Measurements from ENCODE around the gene PPHLN1. TPM values are rescaled to one million over a fixed set of nuclear protein-coding genes. Genes with fewer than 3 reads are reported as not detected.
A peak's percentile ranks its signal among the peaks of the same experiment; 100 is the strongest.

The PPHLN1 gene
- total RNA-seq, 2 experiments from 2014 or later: 73.2 to 76.1 TPM

DNA sequence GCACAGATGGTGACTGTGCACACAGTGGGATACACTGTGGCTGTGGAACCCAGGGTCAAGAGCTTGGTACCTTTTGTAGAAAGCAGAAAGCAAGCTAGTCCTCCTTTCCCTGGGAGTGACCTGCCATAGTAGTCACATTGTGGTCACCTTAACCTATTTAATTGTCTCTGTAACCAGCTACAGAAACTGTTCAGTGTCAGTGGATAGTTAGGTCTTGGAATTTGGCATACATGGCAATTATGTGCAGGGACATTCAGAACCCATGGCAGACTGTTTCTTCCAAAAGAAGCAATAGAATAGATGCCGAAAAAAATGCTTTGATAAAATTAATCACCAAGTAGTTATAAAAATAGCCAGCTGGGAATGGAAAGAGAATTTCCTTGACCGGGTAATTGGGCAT lies 30.4 kb downstream of the PPHLN1 start:
- TF ChIP-seq, protein P1, sequence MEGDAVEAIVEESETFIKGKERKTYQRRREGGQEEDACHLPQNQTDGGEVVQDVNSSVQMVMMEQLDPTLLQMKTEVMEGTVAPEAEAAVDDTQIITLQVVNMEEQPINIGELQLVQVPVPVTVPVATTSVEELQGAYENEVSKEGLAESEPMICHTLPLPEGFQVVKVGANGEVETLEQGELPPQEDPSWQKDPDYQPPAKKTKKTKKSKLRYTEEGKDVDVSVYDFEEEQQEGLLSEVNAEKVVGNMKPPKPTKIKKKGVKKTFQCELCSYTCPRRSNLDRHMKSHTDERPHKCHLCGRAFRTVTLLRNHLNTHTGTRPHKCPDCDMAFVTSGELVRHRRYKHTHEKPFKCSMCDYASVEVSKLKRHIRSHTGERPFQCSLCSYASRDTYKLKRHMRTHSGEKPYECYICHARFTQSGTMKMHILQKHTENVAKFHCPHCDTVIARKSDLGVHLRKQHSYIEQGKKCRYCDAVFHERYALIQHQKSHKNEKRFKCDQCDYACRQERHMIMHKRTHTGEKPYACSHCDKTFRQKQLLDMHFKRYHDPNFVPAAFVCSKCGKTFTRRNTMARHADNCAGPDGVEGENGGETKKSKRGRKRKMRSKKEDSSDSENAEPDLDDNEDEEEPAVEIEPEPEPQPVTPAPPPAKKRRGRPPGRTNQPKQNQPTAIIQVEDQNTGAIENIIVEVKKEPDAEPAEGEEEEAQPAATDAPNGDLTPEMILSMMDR (IDR thresholded peaks at IDR 0.05): no peak
- POLR2A ChIA-PET: no interaction called here
- H3K4me3 Mint-ChIP-seq: no peak overlapping the region
- peaks cover 31% of the 10 kb centered on the region for H3K36me3 Mint-ChIP-seq (ENCODE audit: low read depth)
- CTCF ChIA-PET: no interaction called here
- peaks cover 23% of the 10 kb centered on the region for H3K4me1 Mint-ChIP-seq (ENCODE audit: low read depth)
- H3K27me3 Mint-ChIP-seq: no peaks in the 10 kb centered on the region
- no peak overlapping the region for H3K27ac Mint-ChIP-seq
- H3K9me3 Mint-ChIP-seq: peaks cover 1% of the 10 kb centered on the region
- DNase-seq (no peak), ATAC-seq (no peak)
- intact Hi-C loops (cut with micrococcal nuclease): no loop called here

DNA sequence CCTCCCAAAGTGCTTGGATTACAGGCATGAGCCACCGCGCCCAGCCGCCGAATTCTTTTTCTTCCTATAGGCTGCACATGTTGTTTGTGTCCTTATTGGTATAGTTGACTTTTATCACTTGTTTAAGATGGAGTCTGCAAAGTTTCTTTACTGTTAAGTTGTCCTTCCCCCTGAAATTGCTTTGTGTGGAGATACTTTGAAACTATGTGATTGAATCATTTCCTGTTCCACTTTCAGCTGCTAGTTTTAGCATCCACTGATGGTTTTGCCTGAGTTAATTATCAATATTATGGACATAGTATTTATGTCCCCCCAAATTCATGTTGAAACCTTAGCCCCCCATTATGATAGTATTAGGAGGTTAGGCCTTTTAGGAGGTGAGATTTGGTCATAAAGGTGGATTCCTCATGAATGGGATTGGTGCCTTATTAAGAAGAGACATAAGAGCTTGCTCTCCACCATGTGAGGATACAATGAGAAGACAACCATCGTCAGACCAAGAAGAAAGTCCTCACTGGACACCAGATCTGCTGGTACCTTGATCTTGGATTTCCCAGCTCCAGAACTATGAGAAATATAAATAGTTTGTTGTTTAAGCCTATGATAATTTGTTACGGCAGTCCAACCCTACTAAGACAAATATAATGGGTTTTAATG lies 34.9 kb downstream of the PPHLN1 start:
- intact Hi-C loops (cut with micrococcal nuclease): no loop called here
- Mint-ChIP-seq H3K27me3 (no peaks in the 10 kb centered on the region), H3K36me3 (ENCODE audit: low read depth) (peaks cover 37% of the 10 kb centered on the region), H3K4me1 (ENCODE audit: low read depth) (peaks cover 48% of the 10 kb centered on the region), H3K27ac (peak overlapping the region; percentile 85), H3K4me3 (peak overlapping the region; percentile 16), H3K9me3 (peaks cover 1% of the 10 kb centered on the region)
- POLR2A ChIA-PET: no interaction called here
- peak; percentile 73 for ATAC-seq
- CTCF ChIA-PET: interaction anchor here (0.6 to 1.3 kb wide), 3 partner anchors 8 to 31 kb away, joined by 3 to 8 read pairs (median 4); no protein-coding TSS in a partner anchor
- TF ChIP-seq, protein P1 (IDR thresholded peaks at IDR 0.05): no peak
- DNase-seq: peak; percentile 8

DNA sequence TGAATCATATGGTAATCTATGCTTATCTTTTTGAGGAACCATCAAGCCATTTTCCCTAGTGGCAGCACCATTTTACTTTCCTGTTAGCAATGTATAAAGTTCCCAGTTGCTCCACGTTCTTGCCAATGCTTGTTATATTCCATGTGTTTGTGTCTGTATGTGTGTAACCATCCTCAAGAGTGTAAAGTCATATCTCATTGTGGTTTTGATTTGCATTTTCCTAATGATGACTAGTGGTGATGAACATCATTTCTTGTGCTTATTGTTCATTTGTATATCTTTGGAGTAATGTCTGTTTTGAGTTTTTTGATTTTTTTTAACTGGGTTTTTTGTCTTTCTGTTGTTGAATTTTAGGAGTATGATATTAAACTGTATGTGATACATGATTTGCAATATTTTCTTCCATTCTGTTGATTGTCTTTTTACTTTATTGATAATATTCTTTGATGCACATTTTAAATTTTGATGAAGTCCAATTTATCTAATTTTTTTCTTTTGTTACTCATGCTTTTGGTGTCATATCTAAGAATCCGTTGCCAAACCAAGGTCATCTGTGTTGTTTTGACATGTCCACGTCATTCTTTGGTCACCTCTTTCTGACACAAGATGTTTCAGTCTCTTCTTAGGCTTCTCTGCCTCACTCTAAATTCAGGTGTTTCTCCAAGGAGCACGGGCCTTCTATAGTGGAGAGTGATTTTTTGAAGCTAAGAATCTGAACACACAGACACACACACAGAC lies 36.1 kb downstream of the PPHLN1 start:
- TF ChIP-seq, protein P1 (IDR thresholded peaks at IDR 0.05): no peak
- H3K36me3 Mint-ChIP-seq (ENCODE audit: low read depth): peaks cover 37% of the 10 kb centered on the region
- CTCF ChIA-PET: interaction anchor here (0.8 to 1.4 kb wide), 2 partner anchors 10 to 360 kb away, joined by 3 to 7 read pairs; no protein-coding TSS in a partner anchor
- H3K4me3 Mint-ChIP-seq: no peak overlapping the region
- intact Hi-C loops (cut with micrococcal nuclease): no loop called here
- peak overlapping the region; percentile 6 for H3K27ac Mint-ChIP-seq
- DNase-seq (no peak), ATAC-seq (no peak)
- peaks cover 1% of the 10 kb centered on the region for H3K9me3 Mint-ChIP-seq
- POLR2A ChIA-PET: no interaction called here
- H3K27me3 Mint-ChIP-seq: no peaks in the 10 kb centered on the region
- peaks cover 46% of the 10 kb centered on the region for H3K4me1 Mint-ChIP-seq (ENCODE audit: low read depth)

DNA sequence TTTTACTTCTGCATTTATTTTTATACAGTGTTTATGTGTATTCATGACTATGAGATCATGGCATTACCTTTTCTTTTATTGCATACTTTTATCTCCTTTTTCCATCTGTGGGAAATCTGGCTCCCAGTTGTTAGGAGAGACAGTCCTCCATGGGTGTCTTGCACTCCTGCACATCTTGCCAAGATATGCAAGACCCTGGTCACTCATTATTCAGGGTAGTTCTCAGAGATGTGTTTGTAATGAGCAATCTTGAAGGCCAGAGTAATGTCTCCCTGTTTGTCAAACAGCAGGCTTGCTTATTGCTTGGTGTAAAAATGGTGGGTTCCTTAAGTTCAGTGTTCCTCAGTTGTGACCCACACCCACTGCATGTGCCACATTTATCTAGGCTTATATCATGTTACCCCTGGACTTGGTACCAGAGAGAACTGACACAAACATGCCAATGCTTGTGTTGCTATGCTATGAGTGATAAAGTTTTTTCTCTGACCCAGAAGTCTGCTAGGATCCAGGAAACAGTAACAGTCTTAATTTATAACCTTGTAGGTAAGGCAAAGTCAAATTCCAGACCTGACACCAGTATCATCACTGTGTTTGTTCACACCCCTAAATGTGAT lies 36.8 kb downstream of the PPHLN1 start:
- ATAC-seq: no peak
- Mint-ChIP-seq H3K27ac (no peak overlapping the region), H3K4me3 (no peak overlapping the region), H3K36me3 (ENCODE audit: low read depth) (peaks cover 34% of the 10 kb centered on the region), H3K4me1 (ENCODE audit: low read depth) (peaks cover 44% of the 10 kb centered on the region), H3K9me3 (peaks cover 1% of the 10 kb centered on the region), H3K27me3 (no peaks in the 10 kb centered on the region)
- POLR2A ChIA-PET: interaction anchor here (0.7 kb wide), 1 partner anchor 137 kb away, joined by 3 read pairs; no protein-coding TSS in a partner anchor
- TF ChIP-seq, protein P1 (IDR thresholded peaks at IDR 0.05): no peak
- intact Hi-C loops (cut with micrococcal nuclease): no loop called here
- no peak for DNase-seq
- CTCF ChIA-PET: interaction anchor here (0.8 to 1.4 kb wide), 2 partner anchors 10 to 361 kb away, joined by 3 to 7 read pairs; no protein-coding TSS in a partner anchor

All from activated CD8-positive, alpha-beta T cell treated with anti-CD3 and anti-CD28 coated beads for 36 hours (primary cell).